Neural progenitor cell (in vitro differentiated cells): Measurements from ENCODE around the gene MPPE1. TPM values are rescaled to one million over a fixed set of nuclear protein-coding genes. Genes with fewer than 3 reads are reported as not detected.

ENCODE experiments used
- DNase-seq: peaks from one replicate; pipeline ENCODE4 v3.0.0-alpha.2; 2016; ENCODE audit warnings: low spot score
- H2AFZ ChIP-seq: fragments of 200-600 bp; sonication (generic); replicated peaks from 2 replicates; pipeline ENCODE4 v1.6.1; 2016; ENCODE audit warnings: antibody characterized with exemption
- H3F3A ChIP-seq: fragments of 200-600 bp; sonication (generic); 2 replicates; pipeline ENCODE4 v1.6.1; 2016; ENCODE audit warnings: antibody characterized with exemption, low read depth
- H3K27ac ChIP-seq: fragments of 200-600 bp; sonication (generic); 2 replicates; pipeline ENCODE4 v1.5.1; 2016; ENCODE audit warnings: mild to moderate bottlenecking
- H3K27me3 ChIP-seq: fragments of 200-600 bp; sonication (generic); 2 replicates; pipeline ENCODE4 v1.6.1; 2016; ENCODE audit warnings: mild to moderate bottlenecking, moderate library complexity
- H3K36me3 ChIP-seq: fragments of 200-600 bp; sonication (generic); 2 replicates; pipeline ENCODE4 v1.5.1; 2016
- H3K4me1 ChIP-seq: fragments of 200-600 bp; sonication (generic); 2 replicates; pipeline ENCODE4 v1.6.1; 2016; ENCODE audit warnings: mixed run types
- H3K4me2 ChIP-seq: fragments of 200-600 bp; sonication (generic); 2 replicates; pipeline ENCODE4 v1.6.1; 2016
- H3K4me3 ChIP-seq: fragments of 200-600 bp; sonication (generic); 2 replicates; pipeline ENCODE4 v1.5.1; 2016
- H3K79me2 ChIP-seq: fragments of 200-600 bp; sonication (generic); 2 replicates; pipeline ENCODE4 v1.6.1; 2016; ENCODE audit warnings: low read depth
- H3K9ac ChIP-seq: fragments of 200-600 bp; sonication (generic); 2 replicates; pipeline ENCODE4 v1.6.1; 2016
- H3K9me3 ChIP-seq: fragments of 200-600 bp; sonication (generic); 2 replicates; pipeline ENCODE4 v1.5.1; 2016; ENCODE audit warnings: low read depth
- H4K20me1 ChIP-seq: fragments of 200-600 bp; sonication (generic); 2 replicates; pipeline ENCODE4 v1.6.1; 2016; ENCODE audit warnings: low read depth
- H3K27ac Mint-ChIP-seq: 3 replicates; pipeline ENCODE4 v1.8.0; 2021; ENCODE audit warnings: mixed read lengths
- H3K27me3 Mint-ChIP-seq: 2 replicates; pipeline ENCODE4 v1.8.0; 2022; ENCODE audit warnings: low read depth, mild to moderate bottlenecking, inconsistent platforms, moderate library complexity, mixed read lengths; ENCODE audit not compliant: insufficient read depth
- H3K36me3 Mint-ChIP-seq: 3 replicates; pipeline ENCODE4 v1.8.0; 2021; ENCODE audit warnings: mixed read lengths
- H3K4me1 Mint-ChIP-seq: 3 replicates; pipeline ENCODE4 v1.8.0; 2021; ENCODE audit warnings: mixed read lengths
- H3K4me3 Mint-ChIP-seq: 3 replicates; pipeline ENCODE4 v1.8.0; 2021; ENCODE audit warnings: mild to moderate bottlenecking, moderate library complexity, mixed read lengths
- H3K9me3 Mint-ChIP-seq: 3 replicates; pipeline ENCODE4 v1.8.0; 2020; ENCODE audit warnings: mixed read lengths
- CTCF ChIP-seq: fragments of 200-600 bp; sonication (generic); IDR thresholded peaks from 2 replicates; pipeline ENCODE4 v1.5.1; 2017; ENCODE audit warnings: antibody characterized with exemption, mild to moderate bottlenecking
- EZH2 ChIP-seq: fragments of 200-600 bp; sonication (generic); IDR thresholded peaks from 2 replicates; pipeline ENCODE4 v1.6.1; 2017; ENCODE audit warnings: antibody characterized with exemption, mild to moderate bottlenecking, moderate library complexity
- EZH2phosphoT487 ChIP-seq: fragments of 200-600 bp; sonication (generic); IDR thresholded peaks from 2 replicates; pipeline ENCODE4 v1.6.1; 2017; ENCODE audit warnings: antibody characterized with exemption
- total RNA-seq: library from RNA; depleted of rRNA; stranded (reverse); fragments of >200 nt; gene quantifications from 2 replicates; pipeline ENCODE4 v1.2.3, GENCODE V29; 2015; ENCODE audit warnings: low replicate concordance

MPPE1 gene
- total RNA-seq, 1 donor from 2014 or later, result 17.3 TPM

- Histone ChIP-seq H3K79me2 (no peaks in the 10 kb centered on the region), H4K20me1 (no peaks in the 10 kb centered on the region), H3K4me2 (no peak overlapping the region), H3K27ac (no peak overlapping the region), H3K9me3 (no peaks in the 10 kb centered on the region), H3F3A (no peaks in the 10 kb centered on the region), H3K4me1 (no peaks in the 10 kb centered on the region), H3K27me3 (no peaks in the 10 kb centered on the region), H2AFZ (no peak overlapping the region), H3K9ac (no peak overlapping the region), H3K36me3 (no peaks in the 10 kb centered on the region), H3K4me3 (no peak overlapping the region)
- peaks cover under 1% of the 10 kb centered on the region for H3K27me3 Mint-ChIP-seq
- peaks cover 5% of the 10 kb centered on the region for H3K36me3 Mint-ChIP-seq
- no peak overlapping the region for H3K4me3 Mint-ChIP-seq
- no peak overlapping the region for H3K27ac Mint-ChIP-seq
- H3K4me1 Mint-ChIP-seq, result peaks cover 7% of the 10 kb centered on the region
- no peak for DNase-seq
- TF ChIP-seq EZH2phosphoT487, result no peak
- no peak for TF ChIP-seq CTCF
- no peak for TF ChIP-seq EZH2
- H3K9me3 Mint-ChIP-seq, result no peaks in the 10 kb centered on the region
Observed at GRCh38 chr18:11866764-11867163, 41.4 kb downstream of the MPPE1 start.

GRCh38 chr18:11866329-11866728, 41.8 kb downstream of the MPPE1 start:
- no peak for DNase-seq
- Histone ChIP-seq H3K4me2 (no peak overlapping the region), H3K9ac (no peak overlapping the region), H3K27me3 (no peaks in the 10 kb centered on the region), H2AFZ (no peak overlapping the region), H3K4me3 (no peak overlapping the region), H3K36me3 (no peaks in the 10 kb centered on the region), H3F3A (no peaks in the 10 kb centered on the region), H3K9me3 (no peaks in the 10 kb centered on the region), H3K4me1 (no peaks in the 10 kb centered on the region), H3K79me2 (no peaks in the 10 kb centered on the region), H4K20me1 (no peaks in the 10 kb centered on the region), H3K27ac (no peak overlapping the region)
- Mint-ChIP-seq H3K27me3 (peaks cover 2% of the 10 kb centered on the region), H3K27ac (peak overlapping the region; percentile 34), H3K4me1 (peaks cover 7% of the 10 kb centered on the region), H3K4me3 (no peak overlapping the region), H3K36me3 (peaks cover 5% of the 10 kb centered on the region), H3K9me3 (no peaks in the 10 kb centered on the region)
- TF ChIP-seq CTCF (no peak), EZH2phosphoT487 (no peak), EZH2 (no peak)

- H3K27me3 ChIP-seq, result no peaks in the 10 kb centered on the region
Observed at GRCh38 chr18:11865071-11865470, 43.0 kb downstream of the MPPE1 start.

More at GRCh38 chr18:11865071-11865470, 43.0 kb downstream of the MPPE1 start:
- Histone ChIP-seq H3K27ac (no peak overlapping the region), H3K36me3 (no peaks in the 10 kb centered on the region), H3K4me1 (no peaks in the 10 kb centered on the region), H2AFZ (no peak overlapping the region), H4K20me1 (no peaks in the 10 kb centered on the region), H3F3A (no peaks in the 10 kb centered on the region), H3K4me2 (no peak overlapping the region), H3K79me2 (no peaks in the 10 kb centered on the region), H3K4me3 (no peak overlapping the region), H3K9ac (no peak overlapping the region), H3K9me3 (no peaks in the 10 kb centered on the region)
- no peak for TF ChIP-seq EZH2phosphoT487
- no peak for TF ChIP-seq EZH2
- no peak for TF ChIP-seq CTCF
- no peak for DNase-seq
- peaks cover 7% of the 10 kb centered on the region for H3K4me1 Mint-ChIP-seq
- no peak overlapping the region for H3K27ac Mint-ChIP-seq
- no peak overlapping the region for H3K4me3 Mint-ChIP-seq
- H3K9me3 Mint-ChIP-seq, result no peaks in the 10 kb centered on the region
- H3K36me3 Mint-ChIP-seq, result peaks cover 5% of the 10 kb centered on the region
- peaks cover 6% of the 10 kb centered on the region for H3K27me3 Mint-ChIP-seq
